Measurements from ENCODE around the gene PSMD2. TPM values are rescaled to one million over a fixed set of nuclear protein-coding genes. Genes with fewer than 3 reads are reported as not detected.

Gene PSMD2
- total RNA-seq, 1 experiment from 2014 or later: 1,305 TPM

DNA sequence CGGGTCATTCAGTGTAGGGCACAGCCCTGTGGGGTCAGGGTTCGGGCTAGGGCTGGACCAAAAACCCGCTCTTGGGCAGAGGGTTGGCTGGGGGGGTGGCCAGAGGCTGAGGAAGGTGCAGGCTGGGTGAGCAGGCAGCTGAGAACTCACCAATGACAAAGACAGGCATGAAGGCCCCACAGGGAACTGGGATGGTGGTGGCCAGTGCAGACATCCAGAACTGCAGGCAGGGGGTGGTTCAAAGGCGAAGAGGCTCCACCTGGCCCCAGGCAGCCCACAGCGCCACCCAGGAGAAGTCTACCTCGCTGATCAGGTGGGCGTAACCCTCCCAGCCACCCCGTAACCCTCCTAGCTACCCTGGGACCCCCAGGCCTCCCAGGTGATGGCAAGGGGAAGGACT is 55.7 kb downstream of the PSMD2 start:
- no peak overlapping the region for H3K4me3 ChIP-seq
- H3K36me3 ChIP-seq: 0 out of 2 replicates have a peak, but pooled peaks cover 5% of the 10 kb centered on the region
- H3K27me3 ChIP-seq: no peaks in the 10 kb centered on the region
- H3K9me3 ChIP-seq: no peaks in the 10 kb centered on the region
- DNase-seq: no peak

DNA sequence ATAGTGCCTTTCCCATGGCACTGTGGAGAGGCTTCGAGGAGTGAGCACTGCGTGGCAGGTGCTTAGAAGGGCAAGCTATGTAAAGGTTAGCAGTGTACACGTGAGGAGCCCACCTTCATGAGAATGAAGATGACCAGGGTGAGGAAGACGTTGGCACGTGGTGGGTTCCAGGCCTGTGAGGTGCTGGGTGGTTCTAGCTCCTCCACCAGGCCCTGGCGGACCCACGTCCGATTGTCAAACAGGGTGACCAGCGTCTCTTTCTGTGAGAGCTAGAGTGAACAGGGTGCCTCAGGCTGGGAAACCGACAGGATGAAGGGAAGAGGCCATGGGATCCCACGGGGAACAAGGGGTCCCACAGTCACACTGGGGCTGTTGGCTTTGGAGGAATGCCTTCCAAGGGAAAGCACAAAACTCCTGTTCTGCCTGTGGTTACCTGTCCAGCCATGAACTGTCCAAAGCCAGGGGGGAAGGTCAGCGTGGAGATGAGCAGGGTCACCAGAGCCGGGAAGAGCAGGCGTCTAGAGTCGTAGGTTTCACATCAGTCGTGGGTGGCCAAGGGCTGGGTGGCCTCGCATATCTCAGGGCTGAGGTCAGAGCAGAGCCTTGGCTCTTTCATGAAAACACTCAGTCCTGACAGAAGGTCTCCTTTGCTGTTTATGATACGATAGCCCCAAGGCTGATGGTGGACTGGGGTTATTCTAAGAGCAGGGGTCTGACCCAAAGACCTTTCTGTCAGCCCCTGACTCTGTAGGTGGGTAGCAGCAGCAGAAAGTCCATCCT is 56.4 kb downstream of the PSMD2 start:
- Histone ChIP-seq H3K4me3 (no peak overlapping the region), H3K27me3 (no peaks in the 10 kb centered on the region), H3K36me3 (0 out of 2 replicates have a peak, but pooled peaks cover 5% of the 10 kb centered on the region), H3K9me3 (no peaks in the 10 kb centered on the region)
- no peak for DNase-seq

DNA sequence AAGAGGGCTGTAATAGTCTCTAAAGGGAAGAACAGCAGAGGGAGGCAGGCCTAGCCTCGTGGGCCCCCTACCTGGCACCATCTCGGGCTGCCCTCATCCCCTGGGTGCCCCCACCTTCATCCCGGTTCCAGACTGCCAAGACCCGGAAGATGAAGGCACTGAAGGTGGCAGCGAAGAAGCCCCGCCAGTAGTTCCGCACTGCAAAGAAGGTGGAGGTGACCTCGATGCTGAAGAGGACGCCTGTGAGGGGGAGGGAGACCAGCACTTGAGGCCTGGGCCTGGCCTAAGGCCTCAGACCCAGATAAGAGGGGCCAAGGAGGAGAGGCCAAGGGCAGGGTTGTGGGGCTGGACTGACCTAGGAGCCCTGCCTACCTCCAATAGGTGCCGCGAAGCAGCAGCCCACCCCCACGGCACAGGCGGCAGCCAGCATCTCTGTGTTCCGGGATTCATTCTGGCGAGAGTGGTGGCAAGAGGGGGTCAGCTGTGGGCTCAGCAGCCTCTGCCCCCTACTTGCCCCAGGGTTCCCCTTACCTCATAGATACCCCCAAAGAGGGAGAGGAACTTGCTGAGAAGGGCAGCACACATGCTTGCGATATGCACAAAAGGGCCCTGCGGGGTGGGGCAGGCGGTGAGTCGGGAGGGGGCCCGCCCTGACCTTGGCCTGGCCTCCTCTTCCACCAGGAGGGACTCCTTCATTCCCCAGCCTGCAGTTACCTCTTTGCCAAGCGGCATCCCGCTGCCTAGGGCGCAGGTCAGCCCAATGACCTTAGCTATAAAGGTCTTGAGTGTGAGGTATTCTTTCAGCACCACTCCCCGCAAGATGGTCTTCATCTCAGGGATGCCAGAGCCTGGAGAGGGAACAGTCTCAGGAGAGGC is 58.4 kb downstream of the PSMD2 start:
- DNase-seq: no peak
- Histone ChIP-seq H3K4me3 (no peak overlapping the region), H3K9me3 (no peaks in the 10 kb centered on the region), H3K36me3 (0 out of 2 replicates have a peak, but pooled peaks cover 3% of the 10 kb centered on the region), H3K27me3 (no peaks in the 10 kb centered on the region)

DNA sequence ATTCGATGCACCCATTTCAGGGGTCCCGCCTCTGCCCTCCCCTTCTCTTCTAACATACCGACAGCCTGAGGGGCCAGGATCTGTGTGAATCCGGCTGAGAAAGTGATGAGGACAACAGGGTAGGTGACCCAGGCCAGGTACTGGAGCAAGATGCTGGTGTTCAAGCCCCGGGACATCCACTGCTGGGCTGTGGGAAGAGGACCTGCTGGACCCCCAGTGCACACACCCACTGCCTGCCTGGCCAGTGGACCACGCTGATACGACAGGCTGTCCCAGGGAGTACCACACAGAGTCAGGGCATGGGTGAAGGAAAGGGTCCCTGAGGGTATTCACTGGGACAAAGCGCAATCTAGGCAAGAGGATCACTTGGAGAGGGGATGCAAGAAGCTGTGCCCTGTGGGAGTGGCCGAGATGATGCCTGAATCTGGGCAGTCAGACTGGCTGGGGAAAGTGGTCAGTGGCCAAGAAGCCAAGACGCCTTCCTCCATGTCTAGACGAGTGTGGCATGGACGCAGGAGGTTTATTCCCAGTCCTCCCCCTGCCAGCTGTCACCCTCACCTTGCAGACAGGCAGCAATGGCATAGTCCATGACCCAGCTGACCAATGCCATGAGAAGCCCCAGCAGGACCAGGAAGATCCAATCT is 59.2 kb downstream of the PSMD2 start:
- Histone ChIP-seq H3K9me3 (no peaks in the 10 kb centered on the region), H3K36me3 (peaks cover 3% of the 10 kb centered on the region), H3K27me3 (no peaks in the 10 kb centered on the region), H3K4me3 (no peak overlapping the region)
- no peak for DNase-seq

Other genes starting within 250 kb of the PSMD2 start
- gene HTR3C, start 246.2 kb upstream of the PSMD2 start, total RNA-seq (2014; rRNA removed; shearing (Covaris generic); ENCODE audit: low replicate concordance): not detected in 2 replicates
- not detected in 2 replicates for gene HTR3E, start 202.2 kb upstream of the PSMD2 start, total RNA-seq (2014; rRNA removed; shearing (Covaris generic); ENCODE audit: low replicate concordance)
- gene EIF2B5, start 163.9 kb upstream of the PSMD2 start, total RNA-seq (2014; rRNA removed; shearing (Covaris generic); ENCODE audit: low replicate concordance): 41.7 and 50.5 TPM in 2 replicates
- 20.8 and 42.6 TPM in 2 replicates for gene DVL3, start 143.9 kb upstream of the PSMD2 start, total RNA-seq (2014; rRNA removed; shearing (Covaris generic); ENCODE audit: low replicate concordance)
- 688 and 946 TPM in 2 replicates for gene AP2M1, start 124.4 kb upstream of the PSMD2 start, total RNA-seq (2014; rRNA removed; shearing (Covaris generic); ENCODE audit: low replicate concordance)
- 65.3 and 79.4 TPM in 2 replicates for gene ABCF3, start 113.0 kb upstream of the PSMD2 start, total RNA-seq (2014; rRNA removed; shearing (Covaris generic); ENCODE audit: low replicate concordance)
- gene VWA5B2, start 69.7 kb upstream of the PSMD2 start, total RNA-seq (2014; rRNA removed; shearing (Covaris generic); ENCODE audit: low replicate concordance): not detected in 2 replicates
- gene ALG3, start 50.3 kb upstream of the PSMD2 start, total RNA-seq (2014; rRNA removed; shearing (Covaris generic); ENCODE audit: low replicate concordance): 57.2 and 59.0 TPM in 2 replicates
- gene EEF1AKMT4, start 49.6 kb upstream of the PSMD2 start, total RNA-seq (2014; rRNA removed; shearing (Covaris generic); ENCODE audit: low replicate concordance): 5.2 and 16.0 TPM in 2 replicates
- gene CAMK2N2, start 37.7 kb upstream of the PSMD2 start, total RNA-seq (2014; rRNA removed; shearing (Covaris generic); ENCODE audit: low replicate concordance): not detected in 2 replicates
- gene ECE2, start 23.2 kb upstream of the PSMD2 start, total RNA-seq (2014; rRNA removed; shearing (Covaris generic); ENCODE audit: low replicate concordance): not detected in 2 replicates
- gene EIF4G1, start 15.4 kb downstream of the PSMD2 start, total RNA-seq (2014; rRNA removed; shearing (Covaris generic); ENCODE audit: low replicate concordance): 378 and 439 TPM in 2 replicates
- 4.8 and 8.8 TPM in 2 replicates for gene FAM131A, start 38.4 kb downstream of the PSMD2 start, total RNA-seq (2014; rRNA removed; shearing (Covaris generic); ENCODE audit: low replicate concordance)
- 2.6 and 2.9 TPM in 2 replicates for gene CLCN2, start 62.4 kb downstream of the PSMD2 start, total RNA-seq (2014; rRNA removed; shearing (Covaris generic); ENCODE audit: low replicate concordance)
- 138 and 139 TPM in 2 replicates for gene POLR2H, start 62.5 kb downstream of the PSMD2 start, total RNA-seq (2014; rRNA removed; shearing (Covaris generic); ENCODE audit: low replicate concordance)
- not detected in 2 replicates for gene THPO, start 79.0 kb downstream of the PSMD2 start, total RNA-seq (2014; rRNA removed; shearing (Covaris generic); ENCODE audit: low replicate concordance)
- 0.03 TPM in 1 of 2 replicates, not detected in the other for gene CHRD, start 80.8 kb downstream of the PSMD2 start, total RNA-seq (2014; rRNA removed; shearing (Covaris generic); ENCODE audit: low replicate concordance)